HepG2 (cell line): ENCODE measurements around the gene DPP3. TPM values are rescaled to one million over a fixed set of nuclear protein-coding genes. Genes with fewer than 3 reads are reported as not detected.

Experiments used
- ADNP ChIP-seq: sonication (generic); formaldehyde crosslinking; IDR thresholded peaks from 2 replicates; pipeline ENCODE4 v1.4.0; 2020; ENCODE audit warnings: missing genetic modification reagents
- EP300 ChIP-seq, 3 experiments: sonication (generic) in 1 of 3; formaldehyde crosslinking in 1 of 3; IDR thresholded peaks; 2 replicates each; pipeline versions ENCODE4 v1.5.1 to v1.6.1; 2011 to 2020; ENCODE audit warnings: low read depth in 2 of 3, low read length in 2 of 3, borderline replicate concordance in 1 of 3, improper control_type of control experiment in 1 of 3, mild to moderate bottlenecking in 1 of 3, missing genetic modification reagents in 1 of 3, moderate library complexity in 1 of 3
- HOXD1 ChIP-seq: sonication (generic); formaldehyde crosslinking; IDR thresholded peaks from 2 replicates; pipeline ENCODE4 v1.5.0; 2020; ENCODE audit warnings: missing genetic modification reagents
- IRF2 ChIP-seq: IDR thresholded peaks from 2 replicates; pipeline ENCODE4 v1.6.1; 2018; ENCODE audit warnings: missing genetic modification reagents, missing compliant biosample characterization
- KMT2A ChIP-seq: sonication (generic); formaldehyde crosslinking; IDR thresholded peaks from 2 replicates; pipeline ENCODE4 v1.4.0; 2020; ENCODE audit warnings: missing genetic modification reagents
- PHB2 ChIP-seq: fragments of 450-650 bp; IDR thresholded peaks from 2 replicates; pipeline ENCODE4 v1.6.1; 2018; ENCODE audit not compliant: partially characterized antibody
- PHF21A ChIP-seq: sonication (generic); formaldehyde crosslinking; IDR thresholded peaks from 2 replicates; pipeline ENCODE4 v1.5.0; 2020; ENCODE audit warnings: mild to moderate bottlenecking, missing genetic modification reagents
- PHF8 ChIP-seq: sonication (generic); formaldehyde crosslinking; IDR thresholded peaks from 2 replicates; pipeline ENCODE4 v1.5.0; 2020; ENCODE audit warnings: missing genetic modification reagents
- POLR2AphosphoS5 ChIP-seq: IDR thresholded peaks from 2 replicates; pipeline ENCODE4 v1.6.1; 2012; ENCODE audit warnings: low read depth, low read length
- PRDM10 ChIP-seq: sonication (generic); formaldehyde crosslinking; IDR thresholded peaks from 2 replicates; pipeline ENCODE4 v1.4.0; 2020; ENCODE audit warnings: low read depth, missing genetic modification reagents
- SIX1 ChIP-seq: sonication (generic); formaldehyde crosslinking; IDR thresholded peaks from 2 replicates; pipeline ENCODE4 v1.4.0; 2020; ENCODE audit warnings: missing genetic modification reagents, borderline replicate concordance
- TAF15 ChIP-seq: fragments of 200-400 bp; formaldehyde crosslinking; IDR thresholded peaks from one replicate; pipeline ENCODE4 v1.6.1; 2018; ENCODE audit warnings: mild to moderate bottlenecking, low read depth, low read length; ENCODE audit not compliant: poor library complexity, severe bottlenecking
- ZFAT ChIP-seq: sonication (generic); formaldehyde crosslinking; conservative IDR thresholded peaks from 2 replicates; pipeline ENCODE4 v1.8.1; 2023; ENCODE audit warnings: missing genetic modification reagents, inconsistent platforms
- ZNF121 ChIP-seq: sonication (generic); formaldehyde crosslinking; IDR thresholded peaks from 2 replicates; pipeline ENCODE4 v1.5.0; 2020; ENCODE audit warnings: mild to moderate bottlenecking, missing genetic modification reagents
- ZNF616 ChIP-seq: sonication (generic); formaldehyde crosslinking; IDR thresholded peaks from 2 replicates; pipeline ENCODE4 v1.5.0; 2020; ENCODE audit warnings: low read depth, mild to moderate bottlenecking, missing genetic modification reagents
- ZNF777 ChIP-seq: sonication (generic); formaldehyde crosslinking; IDR thresholded peaks from 2 replicates; pipeline ENCODE4 v1.4.0; 2020; ENCODE audit warnings: missing genetic modification reagents
- ZNF792 ChIP-seq: IDR thresholded peaks from 2 replicates; pipeline ENCODE4 v1.6.1; 2016
- ZNF850 ChIP-seq: sonication (generic); formaldehyde crosslinking; conservative IDR thresholded peaks from 2 replicates; pipeline ENCODE4 v1.9.0; 2021; ENCODE audit warnings: mild to moderate bottlenecking, missing genetic modification reagents
- polyA plus RNA-seq, 8 experiments: library from polyadenylated mRNA; depleted of rRNA in 3 of 8; stranded (reverse) in 7 of 8; unstranded in 1 of 8; fragments of >200 nt; fragmentation: Illumina TruSeq in 4 of 8; extraction: Trizol in 4 of 8; gene quantifications; 2 replicates each; pipeline versions ENCODE4 v1.2.1 to v1.2.3, GENCODE V29; 2011 to 2016; ENCODE audit warnings: low read depth in 4 of 8, missing spikeins in 1 of 8, mixed read lengths in 1 of 8; ENCODE audit not compliant: insufficient read depth in 1 of 8
- total RNA-seq, 5 experiments: library from RNA; depleted of rRNA; stranded (reverse); fragments of >200 nt; fragmentation: Illumina TruSeq; extraction: Trizol; gene quantifications; 2 replicates each; pipeline ENCODE4 v1.2.3, GENCODE V29; 2016; ENCODE audit warnings: low read depth in 1 of 5
- TF ChIP-seq, protein P1 (sequence below): sonication (generic); formaldehyde crosslinking; IDR thresholded peaks from 2 replicates; pipeline ENCODE4 v1.4.0; 2020; ENCODE audit warnings: mild to moderate bottlenecking, low read depth, missing genetic modification reagents
- TF ChIP-seq, protein P2 (sequence below): sonication (generic); IDR thresholded peaks from 2 replicates; pipeline ENCODE4 v1.6.1; 2016; ENCODE audit warnings: low read depth, borderline replicate concordance
- TF ChIP-seq, protein P3 (sequence below), 2 experiments: fragments of 450-650 bp in 1 of 2; sonication (generic) in 1 of 2; formaldehyde crosslinking; IDR thresholded peaks; 2 replicates each; pipeline versions ENCODE4 v1.5.0 to v1.8.0; 2020 to 2022; ENCODE audit warnings: mild to moderate bottlenecking in 1 of 2, missing genetic modification reagents in 1 of 2
- TF ChIP-seq, protein P4 (sequence below): sonication (generic); formaldehyde crosslinking; IDR thresholded peaks from 2 replicates; pipeline ENCODE4 v1.9.0; 2021; ENCODE audit warnings: missing genetic modification reagents, mild to moderate bottlenecking, borderline replicate concordance

Gene DPP3
- total and polyA plus RNA-seq, 2 of the 13 experiments (the other 11 are each of a cell fraction or from before 2014, with no cell fraction given), result 38.4 to 59.8 TPM

- TF ChIP-seq PHB2, result no peak
- TF ChIP-seq ZNF850 (CRISPR knock-in tag), result no peak
- 0 out of 2 replicates have a peak, but pooled peaks have one; percentile 42 for TF ChIP-seq PRDM10 (CRISPR knock-in tag)
- TF ChIP-seq ZFAT (CRISPR knock-in tag), result no peak
- TF ChIP-seq ZNF792 (CRISPR knock-in tag), result peak; percentile 51; the same call in 1 of the 2 replicates
- TF ChIP-seq, protein P1, sequence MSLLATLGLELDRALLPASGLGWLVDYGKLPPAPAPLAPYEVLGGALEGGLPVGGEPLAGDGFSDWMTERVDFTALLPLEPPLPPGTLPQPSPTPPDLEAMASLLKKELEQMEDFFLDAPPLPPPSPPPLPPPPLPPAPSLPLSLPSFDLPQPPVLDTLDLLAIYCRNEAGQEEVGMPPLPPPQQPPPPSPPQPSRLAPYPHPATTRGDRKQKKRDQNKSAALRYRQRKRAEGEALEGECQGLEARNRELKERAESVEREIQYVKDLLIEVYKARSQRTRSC, result no peak
- no peak for TF ChIP-seq SIX1 (CRISPR knock-in tag)
- TF ChIP-seq, protein P2, sequence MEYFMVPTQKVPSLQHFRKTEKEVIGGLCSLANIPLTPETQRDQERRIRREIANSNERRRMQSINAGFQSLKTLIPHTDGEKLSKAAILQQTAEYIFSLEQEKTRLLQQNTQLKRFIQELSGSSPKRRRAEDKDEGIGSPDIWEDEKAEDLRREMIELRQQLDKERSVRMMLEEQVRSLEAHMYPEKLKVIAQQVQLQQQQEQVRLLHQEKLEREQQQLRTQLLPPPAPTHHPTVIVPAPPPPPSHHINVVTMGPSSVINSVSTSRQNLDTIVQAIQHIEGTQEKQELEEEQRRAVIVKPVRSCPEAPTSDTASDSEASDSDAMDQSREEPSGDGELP, result no peak
- TF ChIP-seq TAF15, result no peak
- 0 out of 2 replicates have a peak, but pooled peaks have one; percentile 32 for TF ChIP-seq ZNF777 (CRISPR knock-in tag)
- peak; percentile 85 for TF ChIP-seq PHF8
- no peak; a peak in 1 of 4 replicates for TF ChIP-seq EP300 (IDR thresholded peaks at IDR 0.05; ENCODE audit: low read depth in 2 of 2, low read length in 2 of 2)
- TF ChIP-seq EP300 (CRISPR knock-in tag; IDR thresholded peaks at IDR 0.05; ENCODE audit: borderline replicate concordance), result no peak
- TF ChIP-seq PHF21A (CRISPR knock-in tag), result peak; percentile 35; the same call in 1 of the 2 replicates
- TF ChIP-seq IRF2 (CRISPR knock-in tag), result peak; percentile 75
- TF ChIP-seq ADNP (CRISPR knock-in tag), result no peak
- TF ChIP-seq, protein P3, sequence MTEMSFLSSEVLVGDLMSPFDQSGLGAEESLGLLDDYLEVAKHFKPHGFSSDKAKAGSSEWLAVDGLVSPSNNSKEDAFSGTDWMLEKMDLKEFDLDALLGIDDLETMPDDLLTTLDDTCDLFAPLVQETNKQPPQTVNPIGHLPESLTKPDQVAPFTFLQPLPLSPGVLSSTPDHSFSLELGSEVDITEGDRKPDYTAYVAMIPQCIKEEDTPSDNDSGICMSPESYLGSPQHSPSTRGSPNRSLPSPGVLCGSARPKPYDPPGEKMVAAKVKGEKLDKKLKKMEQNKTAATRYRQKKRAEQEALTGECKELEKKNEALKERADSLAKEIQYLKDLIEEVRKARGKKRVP (CRISPR knock-in tag; IDR thresholded peaks at IDR 0.05), result no peak; a peak in 1 of 4 replicates
- no peak for TF ChIP-seq ZNF121 (CRISPR knock-in tag)
- peak; percentile 87 for TF ChIP-seq KMT2A (CRISPR knock-in tag)
- peak; percentile 68 for TF ChIP-seq POLR2AphosphoS5
- TF ChIP-seq, protein P4, sequence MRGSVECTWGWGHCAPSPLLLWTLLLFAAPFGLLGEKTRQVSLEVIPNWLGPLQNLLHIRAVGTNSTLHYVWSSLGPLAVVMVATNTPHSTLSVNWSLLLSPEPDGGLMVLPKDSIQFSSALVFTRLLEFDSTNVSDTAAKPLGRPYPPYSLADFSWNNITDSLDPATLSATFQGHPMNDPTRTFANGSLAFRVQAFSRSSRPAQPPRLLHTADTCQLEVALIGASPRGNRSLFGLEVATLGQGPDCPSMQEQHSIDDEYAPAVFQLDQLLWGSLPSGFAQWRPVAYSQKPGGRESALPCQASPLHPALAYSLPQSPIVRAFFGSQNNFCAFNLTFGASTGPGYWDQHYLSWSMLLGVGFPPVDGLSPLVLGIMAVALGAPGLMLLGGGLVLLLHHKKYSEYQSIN (CRISPR knock-in tag), result no peak
- TF ChIP-seq ZNF616, result no peak
- no peak for TF ChIP-seq HOXD1 (CRISPR knock-in tag)
These were observed 30.2 kb downstream of the DPP3 start, which contains the start of gene BBS1 (continued) for GRCh38 chr11:66510271-66510989.
